ENCODE results near the gene HP.
"Not testable (repeated sequence)": the region's sequence is repeated elsewhere in the genome, so short reads cannot be mapped to it uniquely, and the experiment has no call there.

The HP gene

GRCh38 chr16:72043539-72043938 lies 10.8 kb upstream of the HP start:
- no peak for DNase-seq

GRCh38 chr16:72044296-72044695 lies 10.0 kb upstream of the HP start:
- no peak for DNase-seq

GRCh38 chr16:72044825-72045359 lies 9.4 kb upstream of the HP start:
- DNase-seq: no peak

GRCh38 chr16:72049110-72049509 lies 5.2 kb upstream of the HP start:
- DNase-seq: no peak

- DNase-seq: no peak
These were observed 3.4 kb upstream of the HP start for GRCh38 chr16:72050769-72051464.

- DNase-seq: no peak
These were observed 2.5 kb upstream of the HP start for GRCh38 chr16:72051818-72052217.

- DNase-seq: no peak
These were observed 1.6 kb downstream of the HP start for GRCh38 chr16:72055911-72056310.

- not testable (repeated sequence) for DNase-seq
These were observed 3.0 kb downstream of the HP start for GRCh38 chr16:72057313-72057712.

GRCh38 chr16:72059060-72059459 lies 4.8 kb downstream of the HP start:
- DNase-seq: not testable (repeated sequence)

GRCh38 chr16:72060405-72060804 lies 6.1 kb downstream of the HP start:
- no peak for DNase-seq

- DNase-seq: no peak
These were observed 7.3 kb downstream of the HP start for GRCh38 chr16:72061564-72061963.

GRCh38 chr16:72064361-72064894 lies 10.1 kb downstream of the HP start:
- DNase-seq: no peak

GRCh38 chr16:72066747-72067146 lies 12.4 kb downstream of the HP start:
- DNase-seq: no peak

GRCh38 chr16:72068930-72069329 lies 14.6 kb downstream of the HP start:
- DNase-seq: no peak

GRCh38 chr16:72072514-72073342 lies 18.4 kb downstream of the HP start:
- no peak for DNase-seq

- DNase-seq: no peak
These were observed 19.4 kb downstream of the HP start for GRCh38 chr16:72073560-72074230.

GRCh38 chr16:72075067-72075466 lies 20.8 kb downstream of the HP start:
- not testable (repeated sequence) for DNase-seq

GRCh38 chr16:72076991-72077706 lies 22.8 kb downstream of the HP start:
- not testable (repeated sequence) for DNase-seq

GRCh38 chr16:72083778-72084404 lies 29.6 kb downstream of the HP start:
- DNase-seq: no peak

- DNase-seq: no peak
These were observed 30.1 kb downstream of the HP start for GRCh38 chr16:72084445-72084844.

GRCh38 chr16:72085002-72085401 lies 30.7 kb downstream of the HP start:
- no peak for DNase-seq

GRCh38 chr16:72091217-72091616 lies 36.9 kb downstream of the HP start:
- DNase-seq: no peak
